Right ventricle myocardium inferior (tissue), 1 donor: ENCODE results near the gene NLGN2. TPM values are rescaled to one million over a fixed set of nuclear protein-coding genes. Genes with fewer than 3 reads are reported as not detected.
A peak's percentile ranks its signal among the peaks of the same experiment; 100 is the strongest.

Experiments
- ATAC-seq: fragments of 200-7000 bp; cut with Tn5 transposase; one replicate; pipeline ENCODE4 v1.9.1; 2020; ENCODE audit warnings: mild to moderate bottlenecking, moderate library complexity
- DNase-seq: peaks from one replicate; pipeline ENCODE4 v3.0.0; 2021; ENCODE audit errors: missing footprints
- intact Hi-C: fragments of 100-400 bp; cut with DNase I; formaldehyde crosslinking; loops from one replicate; pipeline ENCODE4 v1.11.0; 2022
- total RNA-seq: library from RNA; stranded (reverse); fragmentation: NEBNext Ultra II Directional; extraction: Animal tissue kit (Norgen Biotek cat#: 25700); gene quantifications from one replicate; pipeline ENCODE4 v1.2.1, GENCODE V29; 2021
- donor health status: DM: no; HTN: yes; CAD: no; lungs with severe emphysema.

The NLGN2 gene
- total RNA-seq, 1 donor from 2014 or later = 7.0 TPM

DNA sequence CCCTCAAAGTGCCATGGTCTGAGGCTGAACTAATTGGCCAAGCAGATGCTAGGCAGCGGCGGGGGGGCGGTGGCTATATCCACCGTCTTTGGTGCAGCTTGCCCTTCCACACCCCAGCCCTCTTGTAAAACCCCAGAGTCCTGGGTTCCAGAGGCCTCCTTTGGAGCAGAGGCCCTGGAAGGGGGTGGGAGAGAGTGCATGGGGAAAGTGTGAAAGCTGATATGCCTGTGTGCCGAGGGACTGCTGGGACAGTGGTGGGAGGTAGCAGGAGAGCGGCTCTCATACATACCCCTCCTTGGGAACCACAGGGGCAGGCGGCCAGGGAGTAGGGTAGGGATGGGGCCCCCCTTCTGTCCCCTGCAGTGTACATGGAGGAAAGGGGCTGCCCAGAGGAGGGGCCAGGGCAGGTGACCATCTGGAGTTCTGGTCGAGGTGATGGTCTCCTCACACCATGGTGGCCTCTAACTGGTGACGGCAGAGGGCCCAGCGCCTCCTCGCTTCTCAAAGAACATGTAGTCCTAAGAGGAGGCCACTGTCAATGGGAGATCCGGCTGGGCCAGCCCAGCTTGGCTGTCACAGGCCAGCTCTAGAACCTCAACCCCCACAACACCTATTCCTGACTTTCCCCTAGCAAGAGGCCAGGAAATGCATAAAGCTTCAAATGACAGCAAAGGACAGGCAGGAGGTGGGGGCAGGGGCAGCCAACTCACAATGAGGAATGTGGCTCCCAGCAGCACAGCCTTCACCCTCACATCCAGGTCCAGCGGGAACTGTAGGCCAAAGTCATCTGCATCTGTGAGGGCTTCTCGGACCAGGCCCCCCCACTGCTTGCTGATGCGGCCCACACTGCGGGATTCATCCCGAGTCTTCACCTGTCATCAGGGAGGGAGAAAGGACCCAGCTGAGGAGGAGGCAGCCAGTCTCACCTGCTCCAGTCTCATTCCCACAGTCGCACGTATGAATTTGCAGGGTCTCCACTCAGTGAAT lies 17.4 kb upstream of the NLGN2 start:
- intact Hi-C loops = loop anchor here (5.0 kb wide), 2 partner anchors 73 to 182 kb away; partner anchors contain the start of gene GPS2
- DNase-seq (no peak), ATAC-seq (no peak)

DNA sequence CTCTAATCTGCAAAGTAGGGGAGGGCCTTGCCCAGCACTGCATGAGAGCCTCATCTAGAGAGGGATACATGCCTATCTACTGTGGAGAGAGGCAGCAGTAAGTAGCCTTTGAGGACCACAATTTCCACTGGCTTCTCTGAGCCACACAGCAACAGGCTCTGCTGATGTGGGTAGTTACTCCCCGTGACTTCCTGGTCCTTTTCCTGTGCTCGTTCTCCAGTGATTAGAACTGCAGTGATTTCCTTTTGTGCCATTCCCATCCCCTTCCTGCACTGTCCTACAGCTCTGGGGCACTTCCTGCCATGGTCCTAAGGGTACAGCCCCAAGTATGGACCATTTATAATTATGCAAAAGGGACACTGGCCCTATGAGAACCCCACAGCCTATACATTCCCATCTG lies 16.3 kb upstream of the NLGN2 start:
- ATAC-seq = no peak
- intact Hi-C loops = loop anchor here (5.0 kb wide), 2 partner anchors 74 to 181 kb away; partner anchors contain the start of gene GPS2
- no peak for DNase-seq

DNA sequence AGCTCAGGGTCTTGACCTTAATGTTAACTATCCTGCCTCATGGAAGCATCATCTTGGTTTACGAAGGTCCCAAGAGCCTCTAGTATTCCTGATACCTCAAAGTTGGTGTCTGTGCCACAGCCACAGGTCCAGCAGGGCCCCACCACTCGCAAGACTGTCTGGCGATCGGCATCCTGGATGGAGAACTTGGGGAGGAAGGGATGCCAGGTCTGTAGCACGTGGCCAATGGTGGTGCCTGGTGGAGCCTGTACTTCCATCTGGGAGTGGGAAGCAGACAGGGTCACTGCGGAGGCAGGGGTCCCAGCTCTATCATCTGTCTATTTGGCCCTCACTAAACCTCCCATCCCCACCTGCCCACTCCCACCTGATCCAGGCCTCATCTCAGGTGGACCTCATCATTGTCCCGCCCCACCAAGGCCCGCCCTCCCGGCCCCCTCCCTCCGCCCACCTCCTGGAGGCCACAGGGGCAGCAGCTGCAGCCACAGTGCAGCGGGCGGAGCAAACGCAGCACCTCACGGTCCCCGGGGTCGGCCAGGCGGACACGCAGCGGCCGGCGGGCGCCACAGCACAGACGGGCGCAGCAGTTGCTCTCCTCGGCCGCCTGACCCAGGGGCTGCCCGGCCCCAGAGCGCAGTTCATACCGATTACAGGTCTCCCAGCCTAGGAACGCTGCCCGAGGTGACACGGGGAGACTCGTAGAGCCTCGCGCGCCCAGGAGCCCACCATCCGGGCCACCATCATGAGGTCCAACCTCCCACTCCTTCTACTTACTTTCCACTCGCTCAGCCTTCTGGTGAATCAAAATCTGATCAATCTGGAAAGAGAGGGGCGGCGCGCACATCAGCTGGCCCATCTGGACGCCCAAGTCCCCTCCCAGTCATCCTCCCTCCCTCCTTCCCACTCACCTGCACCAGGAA lies 14.7 kb upstream of the NLGN2 start:
- DNase-seq (no peak), ATAC-seq (no peak)
- intact Hi-C loops = loop anchor here (5.0 kb wide), 2 partner anchors 76 to 179 kb away; partner anchors contain the start of gene GPS2

DNA sequence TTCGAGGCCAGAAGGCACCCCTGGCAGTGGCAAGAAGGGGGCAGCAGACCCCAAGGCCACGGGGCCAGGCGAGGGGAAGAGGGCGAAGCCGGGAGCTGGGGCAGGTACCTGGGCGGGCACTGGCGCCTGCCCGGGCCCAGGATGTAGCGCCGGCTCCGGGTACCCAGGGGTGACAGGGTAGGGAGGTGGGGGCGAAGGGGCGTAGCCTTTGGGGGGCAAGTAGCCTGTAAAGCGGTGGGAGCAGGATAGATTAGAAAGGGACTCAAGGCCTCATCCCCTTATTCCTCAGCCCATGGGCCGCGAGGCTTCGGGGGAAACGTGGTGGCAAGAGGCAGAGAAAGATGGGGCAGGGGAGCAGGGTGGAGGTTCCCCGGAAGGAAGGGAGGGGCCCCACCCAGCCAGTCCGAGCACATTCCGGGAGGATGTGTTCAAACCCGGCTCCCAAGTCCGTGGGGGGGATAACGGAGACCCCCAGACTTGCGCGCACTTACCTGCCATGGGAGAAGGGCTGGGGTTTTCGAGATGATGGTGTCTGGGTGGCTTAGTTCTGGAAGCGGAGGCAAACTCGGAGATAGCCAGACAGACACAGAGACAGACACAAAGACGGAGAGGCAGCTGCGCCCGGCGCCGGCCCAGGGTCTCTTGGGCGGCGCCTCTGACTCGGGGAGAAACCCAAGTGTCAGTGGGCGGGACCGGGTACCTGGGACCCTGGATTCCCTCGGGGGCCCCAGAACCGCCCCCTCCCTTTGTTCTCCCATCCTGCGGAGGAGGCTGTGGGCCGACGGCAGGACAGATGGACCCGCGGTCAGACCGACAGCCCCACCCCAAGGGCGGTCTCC lies 13.8 kb upstream of the NLGN2 start:
- peak; percentile 15 for ATAC-seq
- DNase-seq = peak; percentile 78
- intact Hi-C loops = loop anchor here (2.0 to 5.0 kb wide), 3 partner anchors 43 to 178 kb away; partner anchors contain the start of gene GPS2

DNA sequence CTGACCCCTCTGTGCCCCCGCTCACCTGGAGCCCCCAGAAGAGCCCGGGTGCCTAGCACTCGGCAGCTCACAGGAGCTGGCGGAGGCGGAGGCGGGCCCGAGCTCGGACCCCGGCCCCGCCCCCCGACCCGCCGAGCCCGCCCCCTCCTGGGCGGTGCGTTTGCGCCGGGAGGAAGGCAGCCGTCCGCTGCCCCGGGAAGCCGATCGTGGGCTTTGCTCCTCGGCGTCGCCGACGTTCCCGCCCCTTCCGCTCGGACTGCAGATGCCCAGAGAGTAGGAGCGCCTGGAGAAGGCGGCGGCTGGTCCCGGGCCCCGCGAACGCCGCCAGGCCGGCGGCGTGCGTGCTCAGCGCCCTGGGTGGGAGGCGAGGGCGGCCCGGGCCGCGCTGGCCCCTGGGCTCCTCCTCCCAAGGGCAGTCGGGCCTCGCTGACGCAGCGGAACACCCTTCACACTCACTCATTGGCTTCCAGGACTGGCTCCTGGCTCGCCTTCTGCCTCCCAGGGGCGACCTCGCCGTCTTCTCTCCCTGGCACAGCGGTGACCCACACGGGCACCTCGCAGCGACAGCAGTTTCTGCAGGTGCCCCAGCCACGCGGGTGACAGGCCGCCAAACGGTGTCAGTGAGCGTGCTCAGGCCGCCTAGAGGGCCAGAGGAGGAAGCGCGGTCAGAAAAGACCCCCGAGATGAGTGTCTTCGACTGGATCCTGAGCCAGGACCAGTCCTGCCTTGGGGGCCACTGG lies 13.0 kb upstream of the NLGN2 start, which contains the start of gene PLSCR3:
Gene PLSCR3 (minus strand): TSS at position 74 of the 740 bp plus-strand sequence. CDS start 415 bp downstream, outside the sequence.
- ATAC-seq = peak; percentile 94
- DNase-seq = peak; percentile 94
- intact Hi-C loops = loop anchor here (2.0 to 5.0 kb wide), 3 partner anchors 44 to 178 kb away; partner anchors contain the start of gene GPS2

DNA sequence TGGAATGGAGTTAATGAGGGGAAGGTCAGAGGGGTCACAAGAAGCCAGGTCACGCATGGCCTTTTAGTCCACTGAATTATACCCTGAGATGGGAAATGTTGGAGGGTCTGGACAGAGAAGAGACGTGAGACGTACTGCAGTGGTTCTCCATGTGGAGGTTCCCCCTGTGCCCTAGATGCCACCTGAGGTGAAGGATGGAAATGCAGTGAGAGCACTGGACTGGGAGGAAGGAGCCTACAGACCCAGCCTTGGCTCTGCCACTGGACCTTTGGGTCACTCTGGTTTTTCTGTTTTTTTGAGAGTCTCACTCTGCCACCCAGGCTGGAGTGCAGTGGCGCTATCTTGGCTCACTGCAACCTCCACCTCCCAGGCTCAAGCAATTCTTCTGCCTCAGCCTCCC lies 11.5 kb upstream of the NLGN2 start:
- DNase-seq = no peak
- no peak for ATAC-seq
- intact Hi-C loops = no loop called here

DNA sequence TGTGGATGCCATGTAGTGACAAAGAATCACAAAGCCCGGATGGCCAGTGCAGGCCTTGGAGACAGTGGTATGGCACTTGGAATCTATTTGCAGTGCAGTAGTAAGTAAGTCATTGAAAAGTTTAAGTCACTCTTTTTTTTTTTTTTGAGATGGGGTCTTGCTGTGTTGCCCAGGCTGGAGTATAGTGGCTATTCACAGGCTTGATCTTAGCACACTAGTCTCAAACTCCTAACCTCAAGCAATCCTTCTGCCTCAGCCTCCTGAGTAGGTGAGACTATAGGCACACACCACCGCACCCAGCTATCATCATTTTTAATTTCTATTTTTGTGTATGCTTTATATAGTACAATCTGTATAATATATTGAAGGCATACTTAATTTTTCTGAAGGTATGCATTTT lies 9.0 kb upstream of the NLGN2 start:
- ATAC-seq (no peak), DNase-seq (no peak)
- intact Hi-C loops = no loop called here

DNA sequence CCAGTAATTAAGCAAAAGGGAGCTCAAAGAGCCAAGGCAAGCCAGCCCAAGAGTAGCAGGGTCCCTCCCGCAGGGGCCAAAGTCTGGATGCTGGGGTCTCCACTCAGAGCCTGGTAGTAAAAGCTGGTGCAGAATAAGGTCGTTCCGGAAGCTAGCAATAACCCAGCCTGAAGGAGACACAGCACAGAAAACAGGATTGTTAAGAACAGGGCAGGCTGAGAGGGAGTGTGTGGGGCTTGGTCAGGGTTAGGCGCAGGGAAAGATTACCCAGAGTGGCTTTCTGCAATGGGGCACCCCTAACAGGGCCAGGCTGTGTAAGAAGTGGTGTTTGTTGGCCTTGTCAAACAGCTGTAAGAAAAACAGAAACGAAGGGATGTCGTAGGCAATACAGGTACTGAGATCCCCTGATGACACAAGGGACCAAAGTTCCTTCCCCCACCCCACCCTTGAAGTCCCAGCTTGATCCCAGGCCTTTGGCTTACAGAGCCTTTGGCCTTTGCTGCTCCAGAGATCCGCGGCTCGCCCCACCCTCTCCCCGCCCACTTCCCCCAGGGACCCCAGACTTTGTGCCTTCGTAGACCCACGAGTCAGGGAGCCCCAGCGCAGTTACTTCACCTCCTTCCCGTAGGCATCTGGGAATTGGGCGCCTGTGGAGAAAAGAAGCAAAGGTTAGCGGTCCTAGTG lies 4.5 kb upstream of the NLGN2 start:
- ATAC-seq (peak; percentile 23), DNase-seq (peak; percentile 79)
- intact Hi-C loops = no loop called here

DNA sequence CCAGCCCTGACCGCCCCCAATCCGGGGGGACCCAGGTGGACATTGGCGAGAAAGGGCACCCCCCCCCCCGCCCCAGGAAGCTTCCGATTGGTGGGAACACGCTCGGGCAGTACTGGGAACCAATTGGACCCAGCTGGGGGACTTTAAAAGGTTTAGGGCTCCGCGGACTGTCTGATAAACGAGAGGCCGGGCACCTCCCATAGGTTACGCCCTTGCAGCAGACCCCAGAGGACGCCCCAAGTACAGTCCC lies 4.0 kb upstream of the NLGN2 start:
- intact Hi-C loops = no loop called here
- ATAC-seq (peak; percentile 55), DNase-seq (no peak)

DNA sequence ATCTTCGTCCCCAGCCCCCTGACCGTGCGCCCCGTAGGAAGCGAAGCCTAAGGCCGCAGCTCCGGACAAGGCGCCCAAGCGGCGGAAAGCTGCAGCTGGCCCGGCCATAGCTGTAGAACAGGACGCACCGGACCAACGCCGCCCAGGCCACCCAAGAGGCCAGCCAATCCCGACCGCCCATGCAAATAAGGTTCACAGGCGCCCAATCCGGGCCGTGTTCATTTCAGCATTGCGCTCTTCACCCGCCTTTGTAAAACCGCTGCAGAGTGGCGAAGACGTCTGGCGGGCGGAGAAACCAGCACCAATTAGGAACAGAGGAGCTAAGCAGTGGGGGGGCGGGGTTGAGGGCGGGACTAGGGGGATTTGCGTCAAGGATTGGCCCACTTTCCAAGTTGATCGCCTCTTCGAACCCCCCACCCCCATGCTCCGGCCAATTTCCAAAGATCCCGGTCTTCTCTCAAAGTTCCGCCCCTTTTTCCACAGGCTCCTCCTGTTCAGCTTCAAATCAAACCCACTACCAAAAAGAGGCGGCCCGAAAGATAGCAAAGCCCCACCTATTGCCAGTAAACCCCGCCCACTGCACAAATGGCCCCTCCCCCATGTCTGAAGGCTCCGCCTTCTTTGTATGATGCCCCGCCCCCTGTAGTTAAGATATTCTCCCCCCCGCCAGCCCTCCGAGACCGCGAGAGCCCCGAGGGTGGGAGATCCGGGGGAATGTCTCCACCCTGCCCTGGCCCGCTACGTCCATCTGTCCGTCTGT lies 3.5 kb upstream of the NLGN2 start, which contains the start of gene TMEM256:
Gene TMEM256 (minus strand): TSS at position 121 of the 760 bp plus-strand sequence. CDS start 13 bp downstream, at position 108.
- intact Hi-C loops = loop anchor here (2.0 kb wide), 2 partner anchors 31 to 81 kb away; partner anchors contain the start of genes POLR2A and TMEM102
- ATAC-seq (peak; percentile 94), DNase-seq (peak; percentile 99)

DNA sequence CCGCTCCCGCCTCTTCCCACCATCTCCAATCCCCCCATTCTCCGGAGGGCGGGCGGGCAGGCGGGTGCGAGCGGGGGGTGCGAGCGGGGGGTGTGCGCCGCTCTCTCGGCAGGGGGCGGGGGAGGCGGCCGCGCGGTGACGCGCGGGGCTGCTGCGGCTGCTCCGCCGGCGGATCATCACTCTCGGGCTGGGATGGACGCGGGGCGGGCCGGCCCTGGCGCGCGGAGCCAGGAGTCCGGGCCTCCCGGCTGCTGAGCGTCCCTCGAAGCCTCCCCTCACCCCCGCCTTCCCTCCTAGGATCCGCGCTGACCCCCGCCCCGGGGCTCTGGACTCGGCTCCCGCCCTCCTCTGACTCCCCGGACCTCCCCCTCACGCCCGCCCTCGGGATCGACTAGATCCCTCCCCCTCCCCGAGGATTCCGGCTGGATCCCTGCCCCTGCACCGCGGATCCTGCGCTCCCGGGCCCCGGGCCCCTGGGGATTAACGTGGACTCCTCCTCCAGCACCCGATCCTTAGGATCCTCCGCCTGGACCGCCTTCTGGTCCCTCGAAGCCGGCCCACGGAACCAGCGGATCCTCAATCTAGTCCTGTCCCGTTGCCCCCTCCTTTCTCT lies 2.8 kb upstream of the NLGN2 start:
- intact Hi-C loops = loop anchor here (2.0 kb wide), 2 partner anchors 30 to 80 kb away; partner anchors contain the start of genes POLR2A and TMEM102
- peak; percentile 76 for DNase-seq
- peak; percentile 51 for ATAC-seq

DNA sequence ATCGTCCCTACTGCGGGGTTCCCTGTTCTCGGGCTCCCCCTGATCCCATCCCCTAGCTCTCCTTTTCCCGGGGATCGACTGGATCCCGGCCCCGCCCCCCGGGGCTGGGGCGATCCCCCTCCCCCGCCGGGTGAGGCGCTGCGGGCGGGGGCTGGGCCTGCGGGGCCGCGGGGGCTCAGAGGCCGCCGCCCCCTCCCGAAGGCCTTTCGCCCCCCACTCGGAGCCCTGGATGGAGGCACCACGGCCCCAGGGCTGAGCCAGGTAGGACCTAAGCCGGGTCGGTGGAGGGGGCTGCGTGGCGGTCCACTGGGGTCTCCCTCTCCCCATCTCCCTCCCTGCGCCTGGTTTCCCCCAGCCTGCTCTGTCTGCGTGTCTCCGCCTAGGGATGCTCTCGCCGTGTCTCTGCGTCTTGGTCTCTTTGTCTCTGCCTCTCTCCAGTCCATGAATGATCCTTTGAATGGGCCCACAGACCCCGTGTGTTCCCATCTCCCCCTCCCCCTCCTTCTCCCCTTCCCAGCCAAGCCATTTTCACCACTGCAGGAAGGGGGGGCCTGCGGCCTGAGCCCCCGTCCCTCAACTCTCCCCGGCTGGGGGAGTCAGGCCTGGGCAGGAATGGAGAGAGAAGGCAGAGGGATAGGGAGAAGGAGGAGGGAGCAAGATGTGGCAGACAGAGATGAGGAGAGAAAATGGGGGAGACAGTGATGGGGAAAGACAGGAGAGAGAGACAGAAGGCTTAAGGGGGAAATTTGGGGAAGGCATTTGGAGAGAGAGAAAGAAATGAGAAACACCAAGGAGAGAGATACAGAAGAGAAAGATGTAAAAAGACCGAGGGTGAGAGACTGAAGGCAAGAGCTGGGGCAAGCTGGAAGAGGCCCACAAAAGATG lies 2.1 kb upstream of the NLGN2 start:
- no peak for DNase-seq
- intact Hi-C loops = loop anchor here (2.0 kb wide), 2 partner anchors 29 to 79 kb away; partner anchors contain the start of genes POLR2A and TMEM102

DNA sequence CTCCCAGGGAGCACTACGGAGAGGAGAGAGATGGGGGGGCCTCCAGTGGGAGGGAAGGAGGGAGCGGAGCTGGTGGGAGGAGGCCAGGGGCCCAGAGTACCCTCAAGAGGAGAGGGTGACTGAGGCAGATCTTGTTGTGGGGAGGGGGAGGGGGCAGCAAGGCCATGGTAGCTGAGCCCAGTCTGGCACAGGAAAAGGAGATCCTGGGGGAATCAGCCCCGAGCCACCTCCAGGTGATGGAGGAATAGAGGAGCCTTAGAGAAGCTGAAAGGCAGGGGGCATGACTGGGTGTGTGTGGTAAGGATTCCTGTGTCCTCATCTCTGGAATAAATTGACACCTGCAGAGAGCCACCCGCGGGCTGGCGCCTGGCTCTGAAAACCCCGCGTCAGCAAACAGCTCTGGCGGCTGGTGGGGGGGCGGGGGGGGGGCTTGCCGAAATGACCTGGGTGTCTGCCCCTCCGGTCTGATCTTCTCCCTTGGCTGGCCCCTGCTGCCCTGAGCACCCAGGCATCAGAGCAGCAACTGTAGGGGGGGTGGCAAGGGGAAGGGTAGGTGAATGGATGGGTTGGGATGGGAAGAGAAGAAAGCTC lies 1.3 kb upstream of the NLGN2 start:
- intact Hi-C loops = no loop called here
- DNase-seq (no peak), ATAC-seq (no peak)

More for the DNA sequence above, 2.1 kb upstream of the NLGN2 start:
- no peak for ATAC-seq

DNA sequence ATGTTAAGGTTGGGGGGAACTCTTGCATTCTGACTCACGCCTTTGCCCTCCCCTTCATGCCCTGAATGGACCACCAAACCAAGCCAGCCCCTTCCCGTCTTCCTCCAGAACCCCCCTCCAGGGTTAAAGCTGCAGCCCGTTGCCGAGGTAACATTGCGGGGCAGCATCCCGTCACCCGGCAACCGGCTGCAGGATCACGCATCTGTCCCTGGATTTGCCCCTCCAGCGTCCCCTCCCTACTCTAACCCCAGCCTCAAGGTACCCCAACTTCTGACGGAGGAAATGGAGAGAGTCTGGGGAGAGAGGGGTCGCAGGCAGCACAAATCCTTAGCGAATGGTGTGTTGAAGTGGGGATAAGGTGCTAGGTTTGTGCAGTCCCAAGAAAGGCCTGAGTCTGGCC lies 563 bp upstream of the NLGN2 start:
- no peak for DNase-seq
- intact Hi-C loops = no loop called here
- no peak for ATAC-seq
